CD8-positive, alpha-beta memory T cell (primary cell): Measurements from ENCODE around the gene SNX25. TPM values are rescaled to one million over a fixed set of nuclear protein-coding genes. Genes with fewer than 3 reads are reported as not detected.
"Not testable (repeated sequence)": the region's sequence is repeated elsewhere in the genome, so short reads cannot be mapped to it uniquely, and the experiment has no call there.

Source experiments
- CTCF ChIA-PET: fragments of 350-600 bp; sonication (Branson Sonifier 250); formaldehyde crosslinking; loops from one replicate; lab custom pipeline; 2021; ENCODE audit warnings: antibody characterized with exemption; lab: Charles Lee
- POLR2A ChIA-PET: fragments of 350-600 bp; sonication (Branson Sonifier 250); formaldehyde crosslinking; loops from one replicate; lab custom pipeline; 2021; ENCODE audit warnings: antibody characterized with exemption; lab: Charles Lee
- DNase-seq, 5 donors: peaks; one replicate each; pipeline versions ENCODE4 v3.0.0 to v3.0.0-alpha.2; 2020 to 2022; ENCODE audit warnings: mixed read lengths in 1 of 5
- H3K27ac ChIP-seq: one replicate; pipeline ENCODE4 v1.7.0; 2013; ENCODE audit warnings: low read depth, mild to moderate bottlenecking, low read length, moderate library complexity
- H3K27me3 ChIP-seq: 2 replicates; pipeline ENCODE4 v1.7.0; 2013; ENCODE audit warnings: low read length, mild to moderate bottlenecking; ENCODE audit not compliant: insufficient read depth, poor library complexity, severe bottlenecking
- H3K36me3 ChIP-seq: 2 replicates; pipeline ENCODE4 v1.7.0; 2013; ENCODE audit warnings: mild to moderate bottlenecking, low read length, moderate library complexity; ENCODE audit not compliant: insufficient read depth
- H3K4me1 ChIP-seq: 2 replicates; pipeline ENCODE4 v1.7.0; 2013; ENCODE audit warnings: mild to moderate bottlenecking, low read length, moderate library complexity; ENCODE audit not compliant: insufficient read depth
- H3K4me3 ChIP-seq: 2 replicates; pipeline ENCODE4 v1.7.0; 2013; ENCODE audit warnings: mild to moderate bottlenecking, low read length
- H3K9me3 ChIP-seq: 2 replicates; pipeline ENCODE4 v1.7.0; 2013; ENCODE audit warnings: mild to moderate bottlenecking, low read length
- H3K27ac Mint-ChIP-seq, 8 donors: one replicate each; pipeline ENCODE4 v1.8.0; 2020 to 2021; ENCODE audit warnings: mixed read lengths in 8 of 8, mild to moderate bottlenecking in 6 of 8, inconsistent platforms in 3 of 8, moderate library complexity in 3 of 8
- H3K27me3 Mint-ChIP-seq, 2 donors: one replicate each; pipeline ENCODE4 v1.8.0; 2020 to 2021; ENCODE audit warnings: mixed read lengths in 2 of 2, mild to moderate bottlenecking in 1 of 2, moderate library complexity in 1 of 2
- H3K36me3 Mint-ChIP-seq, 3 donors: one replicate each; pipeline ENCODE4 v1.8.0; 2020 to 2021; ENCODE audit warnings: mixed read lengths in 3 of 3, inconsistent platforms in 1 of 3, mild to moderate bottlenecking in 1 of 3
- H3K4me1 Mint-ChIP-seq, 3 donors: one replicate each; pipeline ENCODE4 v1.8.0; 2020 to 2021; ENCODE audit warnings: mixed read lengths in 3 of 3, inconsistent platforms in 1 of 3, mild to moderate bottlenecking in 1 of 3
- H3K4me3 Mint-ChIP-seq, 7 donors: one replicate each; pipeline ENCODE4 v1.8.0; 2020 to 2021; ENCODE audit warnings: mixed read lengths in 7 of 7, mild to moderate bottlenecking in 6 of 7, moderate library complexity in 4 of 7, inconsistent platforms in 2 of 7
- H3K9me3 Mint-ChIP-seq, 5 donors: one replicate each; pipeline ENCODE4 v1.8.0; 2020 to 2022; ENCODE audit warnings: mixed read lengths in 5 of 5, mild to moderate bottlenecking in 3 of 5, moderate library complexity in 2 of 5, inconsistent platforms in 1 of 5
- polyA plus RNA-seq: library from polyadenylated mRNA; unstranded; fragments of 300-500 nt; fragmentation: Illumina TruSeq; gene quantifications from one replicate; pipeline ENCODE4 v1.2.3, GENCODE V29; 2021
- total RNA-seq, 2 experiments: library from RNA; stranded (reverse); gene quantifications; one replicate each; pipeline ENCODE4 v1.2.3, GENCODE V29; 2021

SNX25 gene
- total and polyA plus RNA-seq, 3 experiments from 2014 or later, result 7.8 to 18.2 (median 17.7) TPM

DNA sequence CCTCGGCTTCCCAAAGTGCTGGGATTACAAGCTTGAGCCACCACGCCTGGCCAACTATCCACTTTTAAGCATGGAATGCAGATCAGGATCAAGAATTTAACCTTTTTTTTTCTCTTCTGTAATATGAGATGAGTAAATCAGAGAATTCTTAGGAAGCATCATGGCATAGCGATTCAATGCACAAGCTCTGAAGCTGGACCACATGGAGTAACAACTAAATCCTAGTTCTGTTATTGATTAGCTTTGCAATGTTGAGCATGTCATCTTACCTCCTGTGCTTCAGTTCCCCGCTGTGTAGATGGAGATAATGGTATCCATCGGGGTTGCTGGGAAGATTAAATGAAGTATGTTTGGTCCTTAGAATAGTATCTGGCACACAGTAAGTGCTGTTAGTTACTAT lies 1.9 kb upstream of the SNX25 start:
- H3K27ac Mint-ChIP-seq, result no peak overlapping the region
- H3K27ac ChIP-seq, result no peak overlapping the region
- H3K9me3 ChIP-seq, result no peaks in the 10 kb centered on the region
- H3K4me1 ChIP-seq, result peaks cover 49% of the 10 kb centered on the region
- H3K36me3 Mint-ChIP-seq, result peaks cover 0 to 11% (median 0%) of the 10 kb centered on the region in 3 donors
- H3K4me3 ChIP-seq, result no peak overlapping the region
- no peaks in the 10 kb centered on the region for H3K27me3 ChIP-seq
- DNase-seq, result no peak
- peak overlapping the region in 1 of 7 donors; percentile 31 for H3K4me3 Mint-ChIP-seq
- ChIA-PET CTCF (interaction anchor here (1.4 kb wide), 1 partner anchor 24 kb away, joined by 3 read pairs; no protein-coding TSS in a partner anchor), POLR2A (no interaction called here)
- no peaks in the 10 kb centered on the region for H3K27me3 Mint-ChIP-seq
- peaks cover 40 to 54% (median 50%) of the 10 kb centered on the region in 3 donors for H3K4me1 Mint-ChIP-seq
- H3K36me3 ChIP-seq, result no peaks in the 10 kb centered on the region
- no peaks in the 10 kb centered on the region for H3K9me3 Mint-ChIP-seq

DNA sequence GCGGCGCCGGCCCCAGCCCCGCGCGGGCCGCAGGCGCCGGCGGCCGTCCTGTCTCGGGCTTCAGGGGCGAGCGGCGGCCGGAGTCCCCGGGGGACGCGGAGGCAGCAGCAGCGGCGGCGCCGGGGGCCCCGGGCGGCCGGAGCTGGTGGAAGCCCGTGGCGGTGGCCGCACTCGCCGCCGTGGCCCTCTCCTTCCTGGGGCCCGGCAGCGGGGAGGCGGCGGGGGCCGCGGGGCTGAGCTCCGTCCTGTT lies 379 bp downstream of the SNX25 start:
- CTCF ChIA-PET, result interaction anchor here (1.5 kb wide), 1 partner anchor 11 kb away, joined by 3 read pairs; no protein-coding TSS in a partner anchor

DNA sequence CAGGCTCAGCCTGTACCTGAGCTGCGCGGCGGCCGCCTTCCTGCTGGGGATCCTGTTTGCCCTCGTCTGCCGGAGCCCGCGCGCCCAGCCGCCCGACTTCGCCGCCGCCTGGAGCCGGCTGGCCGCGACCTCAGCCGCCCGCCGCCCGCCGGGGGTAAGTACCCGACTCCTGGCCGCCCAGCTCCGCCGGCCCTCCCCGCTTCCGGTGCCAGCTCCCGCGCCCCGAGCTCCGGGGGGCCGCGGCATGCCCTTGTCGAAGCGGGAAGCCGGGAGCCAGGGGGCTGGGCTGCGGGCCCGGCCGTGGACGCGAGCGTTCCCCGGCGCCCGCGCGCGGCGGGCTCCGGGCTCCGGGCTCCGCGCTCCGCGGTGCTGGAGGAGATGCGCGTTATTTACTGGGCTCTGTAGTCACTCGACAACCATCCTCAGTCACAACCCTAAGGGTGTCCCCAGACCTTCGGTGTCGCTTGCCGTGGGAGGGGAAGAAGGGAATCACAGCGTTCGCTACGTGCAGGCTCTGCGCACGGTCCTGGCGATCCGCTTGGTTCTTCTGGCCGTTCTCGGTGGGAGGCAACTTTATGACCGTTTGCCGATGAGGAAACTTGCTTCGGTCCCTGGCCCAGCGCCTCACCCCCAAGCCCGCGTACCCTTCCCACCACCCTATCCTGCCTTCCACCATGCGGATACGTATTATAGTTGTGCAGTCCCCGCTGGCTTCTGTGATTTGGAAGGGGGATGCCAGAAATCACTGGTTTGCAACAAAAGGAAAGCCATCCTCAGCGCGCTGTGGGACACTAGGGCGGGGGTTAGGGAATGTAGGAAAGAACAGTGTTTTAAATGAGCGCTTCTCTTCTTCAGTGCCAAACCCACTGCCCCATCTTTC lies 944 bp downstream of the SNX25 start:
- Histone ChIP-seq H3K4me3 (peak overlapping the region; percentile 77), H3K36me3 (no peaks in the 10 kb centered on the region), H3K9me3 (no peaks in the 10 kb centered on the region), H3K27ac (peak overlapping the region; percentile 41), H3K4me1 (peaks cover 28% of the 10 kb centered on the region), H3K27me3 (no peaks in the 10 kb centered on the region)
- Mint-ChIP-seq H3K27me3 (no peaks in the 10 kb centered on the region), H3K4me3 (peak overlapping the region; percentile 89 to 96 (median 92)), H3K4me1 (peaks cover 21 to 53% (median 50%) of the 10 kb centered on the region in 3 donors), H3K9me3 (no peaks in the 10 kb centered on the region), H3K36me3 (peaks cover 0 to 7% (median 4%) of the 10 kb centered on the region in 3 donors), H3K27ac (peak overlapping the region; percentile 51 to 93 (median 88))
- CTCF ChIA-PET, result interaction anchor here (1.5 kb wide), 1 partner anchor 11 kb away, joined by 3 read pairs; no protein-coding TSS in a partner anchor
- POLR2A ChIA-PET, result interaction anchor here (0.6 to 1.0 kb wide), 5 partner anchors 9 to 392 kb away, joined by 3 to 9 read pairs (median 3); partner anchors contain the start of genes LRP2BP and SLC25A4
- peak; percentile 20 to 65 (median 48) for DNase-seq

More for the DNA sequence above, 379 bp downstream of the SNX25 start:
- H3K4me3 ChIP-seq, H3K9me3 ChIP-seq, H3K27me3 ChIP-seq, H3K9me3 Mint-ChIP-seq, H3K27ac Mint-ChIP-seq, H3K36me3 ChIP-seq, H3K36me3 Mint-ChIP-seq, DNase-seq, H3K4me3 Mint-ChIP-seq, H3K27me3 Mint-ChIP-seq: not testable (repeated sequence)
- Histone ChIP-seq H3K27ac (peak overlapping the region; percentile 41), H3K4me1 (peaks cover 33% of the 10 kb centered on the region)
- peaks cover 26 to 55% (median 53%) of the 10 kb centered on the region in 3 donors for H3K4me1 Mint-ChIP-seq
- POLR2A ChIA-PET, result interaction anchor here (0.7 to 1.0 kb wide), 4 partner anchors 8 to 185 kb away, joined by 3 to 8 read pairs (median 3); partner anchors contain the start of genes LRP2BP and SLC25A4

DNA sequence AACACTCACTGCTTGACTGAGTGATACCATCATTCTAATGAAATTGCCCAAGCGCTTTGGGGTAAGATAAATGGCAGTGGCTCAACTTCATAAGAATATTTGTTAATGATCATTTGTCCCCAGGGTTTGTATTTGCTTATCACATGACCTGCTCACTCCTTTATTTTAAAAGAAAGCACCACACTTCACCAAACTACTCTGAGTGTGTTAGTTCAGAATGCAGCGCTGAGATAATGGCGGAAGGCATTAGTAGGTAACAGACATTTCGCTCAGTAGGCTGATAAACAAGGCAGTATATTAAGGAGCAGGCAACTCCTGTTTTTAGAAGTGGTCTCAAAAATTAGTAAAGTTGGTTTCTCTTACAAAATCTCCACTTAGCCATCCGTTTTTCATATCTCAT lies 1.6 kb downstream of the SNX25 start:
- Mint-ChIP-seq H3K9me3 (no peaks in the 10 kb centered on the region), H3K27ac (peak overlapping the region; percentile 51 to 93 (median 80)), H3K4me3 (peak overlapping the region; percentile 89 to 96 (median 92)), H3K4me1 (peaks cover 21 to 54% (median 52%) of the 10 kb centered on the region in 3 donors), H3K27me3 (no peaks in the 10 kb centered on the region), H3K36me3 (peaks cover 0 to 7% (median 4%) of the 10 kb centered on the region in 3 donors)
- Histone ChIP-seq H3K9me3 (no peaks in the 10 kb centered on the region), H3K4me3 (peak overlapping the region; percentile 77), H3K27me3 (no peaks in the 10 kb centered on the region), H3K4me1 (peaks cover 26% of the 10 kb centered on the region), H3K36me3 (no peaks in the 10 kb centered on the region), H3K27ac (no peak overlapping the region)
- ChIA-PET CTCF (no interaction called here), POLR2A (no interaction called here)
- no peak for DNase-seq

DNA sequence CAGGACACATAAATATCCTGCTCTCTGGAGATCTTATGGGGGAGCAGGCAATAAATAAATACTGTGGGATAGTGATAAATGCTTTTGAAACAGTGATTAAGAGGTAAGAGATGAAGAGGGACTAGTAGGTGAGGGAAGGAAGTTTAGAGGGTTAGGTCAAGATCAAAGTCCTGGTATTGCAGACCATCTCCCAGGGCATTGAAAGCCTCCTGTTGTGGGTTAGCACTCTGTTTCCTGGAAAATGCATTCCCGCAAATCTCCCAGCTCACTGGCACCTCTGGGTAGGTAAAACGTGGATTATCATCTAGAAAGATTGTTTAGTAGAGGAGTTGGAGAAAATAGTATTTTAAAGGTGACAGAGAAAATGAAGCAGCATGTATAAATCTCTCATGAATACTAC lies 2.2 kb downstream of the SNX25 start:
- H3K4me3 Mint-ChIP-seq, result peak overlapping the region; percentile 89 to 96 (median 92)
- Histone ChIP-seq H3K27ac (no peak overlapping the region), H3K4me1 (peaks cover 26% of the 10 kb centered on the region), H3K27me3 (no peaks in the 10 kb centered on the region), H3K4me3 (no peak overlapping the region), H3K9me3 (no peaks in the 10 kb centered on the region), H3K36me3 (no peaks in the 10 kb centered on the region)
- H3K27ac Mint-ChIP-seq, result peak overlapping the region in 5 of 8 donors; percentile 0 to 80 (median 4)
- POLR2A ChIA-PET, result no interaction called here
- DNase-seq, result no peak
- H3K36me3 Mint-ChIP-seq, result peaks cover 0 to 7% (median 4%) of the 10 kb centered on the region in 3 donors
- CTCF ChIA-PET, result no interaction called here
- no peaks in the 10 kb centered on the region for H3K9me3 Mint-ChIP-seq
- H3K4me1 Mint-ChIP-seq, result peaks cover 21 to 58% (median 54%) of the 10 kb centered on the region in 3 donors
- H3K27me3 Mint-ChIP-seq, result no peaks in the 10 kb centered on the region

DNA sequence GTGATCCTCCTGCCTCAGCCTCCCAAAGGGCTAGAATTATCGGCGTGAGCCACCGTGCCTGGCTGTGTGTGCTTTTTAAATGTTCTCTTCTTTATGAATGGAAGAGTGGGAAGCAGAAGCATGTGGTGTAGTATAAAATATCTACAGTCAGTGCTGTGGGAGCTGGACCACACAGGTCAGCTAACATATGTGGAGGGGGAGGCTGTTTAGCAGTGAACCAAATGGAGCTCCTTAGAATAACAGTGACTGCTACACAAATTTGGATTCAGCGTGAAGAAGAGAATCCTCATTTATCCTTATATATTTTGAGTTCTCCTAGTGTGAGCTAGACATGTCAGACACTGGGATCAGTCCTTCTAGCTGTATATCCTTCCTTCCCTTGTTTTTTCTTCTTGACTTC lies 3.2 kb downstream of the SNX25 start:
- ChIA-PET POLR2A (no interaction called here), CTCF (interaction anchor here (1.1 kb wide), 1 partner anchor 27 kb away, joined by 3 read pairs; no protein-coding TSS in a partner anchor)
- H3K27ac Mint-ChIP-seq, result peak overlapping the region in 3 of 8 donors; percentile 23 to 52 (median 37)
- no peaks in the 10 kb centered on the region for H3K27me3 Mint-ChIP-seq
- H3K9me3 Mint-ChIP-seq, result no peaks in the 10 kb centered on the region
- H3K36me3 ChIP-seq, result no peaks in the 10 kb centered on the region
- no peak overlapping the region for H3K27ac ChIP-seq
- no peaks in the 10 kb centered on the region for H3K27me3 ChIP-seq
- H3K36me3 Mint-ChIP-seq, result peaks cover 0 to 7% (median 4%) of the 10 kb centered on the region in 3 donors
- H3K4me1 ChIP-seq, result peaks cover 26% of the 10 kb centered on the region
- DNase-seq, result no peak
- peak overlapping the region in 2 of 7 donors; percentile 36 to 64 for H3K4me3 Mint-ChIP-seq
- peaks cover 26 to 67% (median 61%) of the 10 kb centered on the region in 3 donors for H3K4me1 Mint-ChIP-seq
- no peaks in the 10 kb centered on the region for H3K9me3 ChIP-seq
- H3K4me3 ChIP-seq, result no peak overlapping the region

DNA sequence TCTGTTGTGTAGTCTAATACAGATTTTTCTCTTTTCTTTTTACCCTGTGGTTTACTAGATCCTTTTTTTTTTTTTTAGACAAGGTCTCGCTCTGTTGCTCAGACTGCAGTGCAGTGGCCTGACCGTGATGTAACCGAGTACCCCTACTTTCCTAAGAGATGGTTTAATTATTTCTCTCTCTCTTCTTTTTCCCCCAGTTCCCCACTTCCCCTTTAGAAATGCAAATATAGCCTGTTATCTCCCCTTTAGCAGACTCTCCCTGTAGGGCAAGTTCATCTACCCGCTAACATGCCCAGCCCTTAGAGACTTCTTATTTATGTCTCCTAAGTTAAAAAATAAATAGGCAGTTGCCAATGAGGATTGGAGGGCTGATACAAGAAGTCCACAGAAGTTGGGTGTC lies 4.5 kb downstream of the SNX25 start:
- Mint-ChIP-seq H3K27me3 (no peaks in the 10 kb centered on the region), H3K9me3 (no peaks in the 10 kb centered on the region), H3K4me3 (peak overlapping the region in 1 of 7 donors; percentile 64), H3K27ac (no peak overlapping the region), H3K36me3 (peaks cover 0 to 7% (median 4%) of the 10 kb centered on the region in 3 donors), H3K4me1 (peaks cover 27 to 68% (median 62%) of the 10 kb centered on the region in 3 donors)
- peaks cover 19% of the 10 kb centered on the region for H3K4me1 ChIP-seq
- no peaks in the 10 kb centered on the region for H3K36me3 ChIP-seq
- no peaks in the 10 kb centered on the region for H3K9me3 ChIP-seq
- H3K27ac ChIP-seq, result no peak overlapping the region
- H3K27me3 ChIP-seq, result no peaks in the 10 kb centered on the region
- ChIA-PET CTCF (no interaction called here), POLR2A (no interaction called here)
- H3K4me3 ChIP-seq, result no peak overlapping the region
- DNase-seq, result no peak

DNA sequence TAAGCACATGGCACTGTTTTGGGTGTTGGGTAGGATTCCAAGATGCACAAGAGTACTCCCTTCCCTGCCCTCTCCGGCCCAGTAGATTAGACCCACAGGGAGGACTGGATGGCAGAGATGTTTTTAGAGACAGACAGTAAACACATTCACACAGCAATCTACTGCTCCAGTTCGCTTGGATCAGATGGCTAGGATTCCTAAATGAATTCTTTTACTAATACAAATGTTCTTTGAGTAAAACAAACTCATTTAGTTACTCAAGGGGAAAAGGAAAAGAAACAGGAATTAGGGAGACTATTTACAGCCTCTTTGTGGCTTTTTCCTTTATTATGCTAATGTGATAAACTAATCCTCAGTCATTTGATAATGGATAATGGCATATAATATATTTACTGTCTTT lies 5.9 kb downstream of the SNX25 start:
- Histone ChIP-seq H3K36me3 (no peaks in the 10 kb centered on the region), H3K4me1 (peaks cover 16% of the 10 kb centered on the region), H3K27me3 (no peaks in the 10 kb centered on the region), H3K9me3 (no peaks in the 10 kb centered on the region), H3K27ac (no peak overlapping the region), H3K4me3 (no peak overlapping the region)
- DNase-seq, result no peak
- H3K9me3 Mint-ChIP-seq, result no peaks in the 10 kb centered on the region
- peaks cover 0 to 4% (median 4%) of the 10 kb centered on the region in 3 donors for H3K36me3 Mint-ChIP-seq
- H3K4me1 Mint-ChIP-seq, result peaks cover 29 to 70% (median 67%) of the 10 kb centered on the region in 3 donors
- no peaks in the 10 kb centered on the region for H3K27me3 Mint-ChIP-seq
- H3K27ac Mint-ChIP-seq, result no peak overlapping the region
- no peak overlapping the region for H3K4me3 Mint-ChIP-seq
- ChIA-PET POLR2A (no interaction called here), CTCF (no interaction called here)
